DND-41 (cell line): ENCODE results near the gene LRP8.

Experiments
- CTCF ChIP-seq: IDR thresholded peaks from 2 replicates; pipeline ENCODE4 v1.5.1; 2012; ENCODE audit warnings: borderline replicate concordance, low read length, moderate library complexity, mild to moderate bottlenecking; ENCODE audit not compliant: poor library complexity, severe bottlenecking; ENCODE audit errors: extremely low read depth
- EZH2 ChIP-seq: IDR thresholded peaks from 3 replicates; pipeline ENCODE4 v1.6.1; 2012; ENCODE audit warnings: borderline replicate concordance, low read depth, mild to moderate bottlenecking, moderate library complexity, low read length, inconsistent platforms; ENCODE audit not compliant: severe bottlenecking

GRCh38 chr1:53197291-53198200, 130.3 kb downstream of the LRP8 start:
- TF ChIP-seq CTCF (no peak), EZH2 (no peak)
